Ectodermal cell (in vitro differentiated cells): ENCODE data around the gene RPE65.

Source experiments
- H3K27ac ChIP-seq: 2 replicates; pipeline ENCODE4 v1.7.0; 2013; ENCODE audit warnings: mild to moderate bottlenecking, low read depth, low read length; ENCODE audit not compliant: insufficient read depth, poor library complexity, severe bottlenecking
- H3K27me3 ChIP-seq: 2 replicates; pipeline ENCODE4 v1.7.0; 2013; ENCODE audit warnings: mild to moderate bottlenecking, low read length; ENCODE audit not compliant: insufficient read depth, control insufficient read depth, poor library complexity, severe bottlenecking
- H3K36me3 ChIP-seq: one replicate; pipeline ENCODE4 v1.7.0; 2013; ENCODE audit warnings: low read length; ENCODE audit not compliant: control insufficient read depth, insufficient read depth
- H3K4me1 ChIP-seq: one replicate; pipeline ENCODE4 v1.7.0; 2013; ENCODE audit warnings: low read length; ENCODE audit not compliant: control insufficient read depth, insufficient read depth
- H3K4me3 ChIP-seq: 2 replicates; pipeline ENCODE4 v1.7.0; 2013; ENCODE audit warnings: low read depth, low read length, control low read depth; ENCODE audit not compliant: insufficient read depth
- H3K9me3 ChIP-seq: 2 replicates; pipeline ENCODE4 v1.7.0; 2013; ENCODE audit warnings: mild to moderate bottlenecking, low read length, moderate library complexity; ENCODE audit not compliant: control insufficient read depth
- whole genome bisulfite sequencing, 2 experiments: methylation state at CpG; one replicate each; pipeline ENCODE4 v1.1.7; 2013; ENCODE audit warnings: missing lambda C conversion rate in 2 of 2; 5-methylcytosine and 5-hydroxymethylcytosine counted together

The RPE65 gene

GRCh38 chr1:68454534-68454933 is 4.8 kb upstream of the RPE65 start:
- no peak overlapping the region for H3K4me3 ChIP-seq
- H3K4me1 ChIP-seq = no peaks in the 10 kb centered on the region
- H3K27ac ChIP-seq = no peak overlapping the region
- no peaks in the 10 kb centered on the region for H3K9me3 ChIP-seq
- H3K27me3 ChIP-seq = no peaks in the 10 kb centered on the region
- WGBS, 2 experiments = 87 to 94% methylated on average over 2 of the region's 2 CpGs
- no peaks in the 10 kb centered on the region for H3K36me3 ChIP-seq

GRCh38 chr1:68453060-68453670 is 3.4 kb upstream of the RPE65 start:
- Histone ChIP-seq H3K4me1 (no peaks in the 10 kb centered on the region), H3K27ac (no peak overlapping the region), H3K27me3 (no peaks in the 10 kb centered on the region), H3K36me3 (no peaks in the 10 kb centered on the region), H3K9me3 (no peaks in the 10 kb centered on the region), H3K4me3 (no peak overlapping the region)
- 95% methylated on average over 8 of the region's 8 CpGs for WGBS, 2 experiments

GRCh38 chr1:68448365-68448764 is 1.4 kb downstream of the RPE65 start:
- 83 to 89% methylated on average over 7 of the region's 7 CpGs for WGBS, 2 experiments

GRCh38 chr1:68445709-68446108 is 4.0 kb downstream of the RPE65 start:
- no peaks in the 10 kb centered on the region for H3K9me3 ChIP-seq
- whole genome bisulfite sequencing, 2 experiments = 79 to 80% methylated on average over 6 of the region's 6 CpGs
- no peak overlapping the region for H3K27ac ChIP-seq
- H3K27me3 ChIP-seq = no peaks in the 10 kb centered on the region
- H3K4me3 ChIP-seq = no peak overlapping the region
- no peaks in the 10 kb centered on the region for H3K4me1 ChIP-seq
- no peaks in the 10 kb centered on the region for H3K36me3 ChIP-seq

More at GRCh38 chr1:68448365-68448764, 1.4 kb downstream of the RPE65 start:
- Histone ChIP-seq H3K27ac (no peak overlapping the region), H3K36me3 (no peaks in the 10 kb centered on the region), H3K9me3 (no peaks in the 10 kb centered on the region), H3K4me3 (no peak overlapping the region), H3K4me1 (no peaks in the 10 kb centered on the region), H3K27me3 (no peaks in the 10 kb centered on the region)

GRCh38 chr1:68442822-68443556 is 6.8 kb downstream of the RPE65 start:
- H3K4me1 ChIP-seq = no peaks in the 10 kb centered on the region
- no peaks in the 10 kb centered on the region for H3K36me3 ChIP-seq
- H3K27ac ChIP-seq = no peak overlapping the region
- H3K9me3 ChIP-seq = no peaks in the 10 kb centered on the region
- H3K4me3 ChIP-seq = no peak overlapping the region
- no peaks in the 10 kb centered on the region for H3K27me3 ChIP-seq
- WGBS, 2 experiments = 43 to 50% methylated on average over 5 of the region's 5 CpGs

- no peaks in the 10 kb centered on the region for H3K27me3 ChIP-seq
- no peaks in the 10 kb centered on the region for H3K4me1 ChIP-seq
- no peaks in the 10 kb centered on the region for H3K9me3 ChIP-seq
- 82 to 88% methylated on average over 4 of the region's 4 CpGs for WGBS, 2 experiments
- H3K36me3 ChIP-seq = no peaks in the 10 kb centered on the region
- no peak overlapping the region for H3K27ac ChIP-seq
- no peak overlapping the region for H3K4me3 ChIP-seq
These were observed 7.7 kb downstream of the RPE65 start for GRCh38 chr1:68442006-68442405.

- WGBS, 2 experiments = 76 to 85% methylated on average over 3 of the region's 3 CpGs
- H3K4me3 ChIP-seq = no peak overlapping the region
- H3K36me3 ChIP-seq = no peaks in the 10 kb centered on the region
- H3K27ac ChIP-seq = no peak overlapping the region
- no peaks in the 10 kb centered on the region for H3K27me3 ChIP-seq
- H3K9me3 ChIP-seq = no peaks in the 10 kb centered on the region
- no peaks in the 10 kb centered on the region for H3K4me1 ChIP-seq
These were observed 11.4 kb downstream of the RPE65 start for GRCh38 chr1:68438310-68438709.

GRCh38 chr1:68433395-68433794 is 16.4 kb downstream of the RPE65 start:
- Histone ChIP-seq H3K4me3 (no peak overlapping the region), H3K36me3 (no peaks in the 10 kb centered on the region), H3K4me1 (peaks cover 4% of the 10 kb centered on the region), H3K27me3 (no peaks in the 10 kb centered on the region), H3K27ac (no peak overlapping the region), H3K9me3 (no peaks in the 10 kb centered on the region)
- 94 to 95% methylated on average over 2 of the region's 2 CpGs for WGBS, 2 experiments

- Histone ChIP-seq H3K36me3 (no peaks in the 10 kb centered on the region), H3K4me3 (no peak overlapping the region), H3K9me3 (no peaks in the 10 kb centered on the region), H3K27ac (no peak overlapping the region), H3K4me1 (peaks cover 4% of the 10 kb centered on the region), H3K27me3 (no peaks in the 10 kb centered on the region)
- 93 to 95% methylated on average over 3 of the region's 3 CpGs for WGBS, 2 experiments
These were observed 18.7 kb downstream of the RPE65 start for GRCh38 chr1:68431076-68431475.

- Histone ChIP-seq H3K27me3 (no peaks in the 10 kb centered on the region), H3K27ac (no peak overlapping the region), H3K4me1 (peaks cover 4% of the 10 kb centered on the region), H3K36me3 (no peaks in the 10 kb centered on the region), H3K4me3 (no peak overlapping the region), H3K9me3 (no peaks in the 10 kb centered on the region)
- WGBS, 2 experiments = 97 to 98% methylated on average over 2 to 4 of the region's 4 CpGs
These were observed 20.4 kb downstream of the RPE65 start for GRCh38 chr1:68429233-68429808.
